GM23338 (cell line): ENCODE results near the gene PAQR5.

ENCODE experiments used
- EZH2 ChIP-seq: fragments of 200-600 bp; sonication (generic); IDR thresholded peaks from one replicate; pipeline ENCODE4 v1.8.0; 2017; ENCODE audit warnings: antibody characterized with exemption, mild to moderate bottlenecking, low read depth; ENCODE audit not compliant: unreplicated experiment
- JUNB ChIP-seq: IDR thresholded peaks from one replicate; pipeline ENCODE4 v1.6.1; 2016; ENCODE audit warnings: antibody characterized with exemption; ENCODE audit not compliant: unreplicated experiment
- POLR2AphosphoS5 ChIP-seq: IDR thresholded peaks from 2 replicates; pipeline ENCODE4 v1.6.1; 2016; ENCODE audit warnings: antibody characterized with exemption, low read depth
- TF ChIP-seq, protein P1 (sequence below), 2 experiments: fragments of 200-600 bp in 1 of 2; sonication (generic) in 1 of 2; conservative IDR thresholded peaks; 2 replicates each; pipeline versions ENCODE4 v1.5.1 to v1.6.1; 2016 to 2017; ENCODE audit warnings: antibody characterized with exemption in 2 of 2, low read depth in 2 of 2, mild to moderate bottlenecking in 2 of 2, moderate library complexity in 1 of 2

DNA sequence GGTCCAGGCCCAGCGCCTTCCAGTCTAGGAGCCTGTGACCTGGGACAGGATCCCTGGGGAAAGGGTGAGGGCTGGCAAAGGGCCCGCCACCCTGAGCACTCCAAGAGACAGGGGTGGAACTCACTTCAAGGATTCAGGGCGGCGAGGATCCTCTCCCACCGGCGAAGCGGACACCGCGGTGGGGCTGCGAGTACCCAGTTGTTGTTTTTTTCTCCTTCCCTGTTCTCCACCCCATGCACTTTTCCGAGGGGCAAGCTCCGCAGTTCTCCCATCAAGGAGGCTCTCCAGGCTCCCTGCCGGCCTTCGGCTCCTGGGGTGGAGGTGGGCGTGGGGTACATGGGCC, 387 bp upstream of the PAQR5 start:
- TF ChIP-seq, protein P1, sequence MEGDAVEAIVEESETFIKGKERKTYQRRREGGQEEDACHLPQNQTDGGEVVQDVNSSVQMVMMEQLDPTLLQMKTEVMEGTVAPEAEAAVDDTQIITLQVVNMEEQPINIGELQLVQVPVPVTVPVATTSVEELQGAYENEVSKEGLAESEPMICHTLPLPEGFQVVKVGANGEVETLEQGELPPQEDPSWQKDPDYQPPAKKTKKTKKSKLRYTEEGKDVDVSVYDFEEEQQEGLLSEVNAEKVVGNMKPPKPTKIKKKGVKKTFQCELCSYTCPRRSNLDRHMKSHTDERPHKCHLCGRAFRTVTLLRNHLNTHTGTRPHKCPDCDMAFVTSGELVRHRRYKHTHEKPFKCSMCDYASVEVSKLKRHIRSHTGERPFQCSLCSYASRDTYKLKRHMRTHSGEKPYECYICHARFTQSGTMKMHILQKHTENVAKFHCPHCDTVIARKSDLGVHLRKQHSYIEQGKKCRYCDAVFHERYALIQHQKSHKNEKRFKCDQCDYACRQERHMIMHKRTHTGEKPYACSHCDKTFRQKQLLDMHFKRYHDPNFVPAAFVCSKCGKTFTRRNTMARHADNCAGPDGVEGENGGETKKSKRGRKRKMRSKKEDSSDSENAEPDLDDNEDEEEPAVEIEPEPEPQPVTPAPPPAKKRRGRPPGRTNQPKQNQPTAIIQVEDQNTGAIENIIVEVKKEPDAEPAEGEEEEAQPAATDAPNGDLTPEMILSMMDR (conservative IDR thresholded peaks at IDR 0.05; ENCODE audit: low read depth in 2 of 2), result no peak
- TF ChIP-seq POLR2AphosphoS5 (no peak), EZH2 (no peak), JUNB (no peak)
